T47D (cell line): Measurements from ENCODE around the gene DUSP2.
"Not testable (repeated sequence)": the region's sequence is repeated elsewhere in the genome, so short reads cannot be mapped to it uniquely, and the experiment has no call there.

Experiments used
- DNase-seq, 2 experiments: peaks; one replicate each; pipeline versions ENCODE4 v3.0.0 to v3.0.0-alpha.2; 2011 to 2012; ENCODE audit warnings: low read depth in 1 of 2, low spot score in 1 of 2
- JUND ChIP-seq: IDR thresholded peaks from 2 replicates; pipeline ENCODE4 v1.6.1; 2012; ENCODE audit warnings: low read depth
- in situ Hi-C: cut with HindIII; loops from 2 replicates; pipeline ENCODE4 v1.10.0; 2016; ENCODE audit warnings: low sequenced_read_pairs, low pct_unique_long_range_greater_than_20kb

Gene DUSP2

GRCh38 chr2:96174251-96175144, 29.3 kb upstream of the DUSP2 start:
- no peak for TF ChIP-seq JUND
- in situ Hi-C loops, result no loop called here
- peak; percentile 58 to 71 for DNase-seq

- no peak for DNase-seq
- in situ Hi-C loops, result no loop called here
- TF ChIP-seq JUND, result no peak
Observed at GRCh38 chr2:96171831-96172230, 26.6 kb upstream of the DUSP2 start.

GRCh38 chr2:96170626-96171025, 25.4 kb upstream of the DUSP2 start:
- DNase-seq, result no peak
- TF ChIP-seq JUND, result no peak
- in situ Hi-C loops, result no loop called here

GRCh38 chr2:96169868-96170507, 24.7 kb upstream of the DUSP2 start:
- in situ Hi-C loops, result no loop called here
- TF ChIP-seq JUND, result no peak
- DNase-seq, result no peak

GRCh38 chr2:96167407-96168013, 22.3 kb upstream of the DUSP2 start:
- TF ChIP-seq JUND, result no peak
- no peak for DNase-seq

GRCh38 chr2:96164459-96165184, 19.4 kb upstream of the DUSP2 start:
- DNase-seq, result no peak
- no peak for TF ChIP-seq JUND
- in situ Hi-C loops, result no loop called here

More at GRCh38 chr2:96167407-96168013, 22.3 kb upstream of the DUSP2 start:
- in situ Hi-C loops, result no loop called here

GRCh38 chr2:96163768-96164429, 18.7 kb upstream of the DUSP2 start:
- TF ChIP-seq JUND, result no peak
- no peak for DNase-seq
- in situ Hi-C loops, result no loop called here

- no peak for TF ChIP-seq JUND
- in situ Hi-C loops, result no loop called here
Observed at GRCh38 chr2:96163415-96163767, 18.2 kb upstream of the DUSP2 start.

GRCh38 chr2:96161898-96162297, 16.7 kb upstream of the DUSP2 start:
- in situ Hi-C loops, result no loop called here
- no peak for TF ChIP-seq JUND
- no peak for DNase-seq

More at GRCh38 chr2:96163415-96163767, 18.2 kb upstream of the DUSP2 start:
- DNase-seq, result no peak

- DNase-seq, in situ Hi-C loops: not testable (repeated sequence)
Observed at GRCh38 chr2:96160366-96160765, 15.1 kb upstream of the DUSP2 start.

- in situ Hi-C loops, result no loop called here
- no peak for DNase-seq
- TF ChIP-seq JUND, result no peak
Observed at GRCh38 chr2:96159084-96159830, 14.0 kb upstream of the DUSP2 start.

- in situ Hi-C loops, result no loop called here
- no peak for DNase-seq
- TF ChIP-seq JUND, result no peak
Observed at GRCh38 chr2:96158554-96158940, 13.3 kb upstream of the DUSP2 start.
